ENCODE measurements around the gene GRIPAP1. TPM values are rescaled to one million over a fixed set of nuclear protein-coding genes. Genes with fewer than 3 reads are reported as not detected.
A peak's percentile ranks its signal among the peaks of the same experiment; 100 is the strongest.

GRIPAP1 gene
- total and polyA plus RNA-seq, 2 experiments from 2014 or later: 44.8 to 67.3 TPM

- DNase-seq (ENCODE audit: low read depth in 1 of 2, low spot score in 1 of 2): no peak
- Histone ChIP-seq H3K4me3 (no peak overlapping the region), H3K9me3 (ENCODE audit: low read depth) (no peaks in the 10 kb centered on the region), H3K27ac (no peak overlapping the region), H3K36me3 (peaks cover 15% of the 10 kb centered on the region), H3K4me1 (ENCODE audit: low read depth) (no peaks in the 10 kb centered on the region), H3K27me3 (no peaks in the 10 kb centered on the region)
- TF ChIP-seq, protein P1, sequence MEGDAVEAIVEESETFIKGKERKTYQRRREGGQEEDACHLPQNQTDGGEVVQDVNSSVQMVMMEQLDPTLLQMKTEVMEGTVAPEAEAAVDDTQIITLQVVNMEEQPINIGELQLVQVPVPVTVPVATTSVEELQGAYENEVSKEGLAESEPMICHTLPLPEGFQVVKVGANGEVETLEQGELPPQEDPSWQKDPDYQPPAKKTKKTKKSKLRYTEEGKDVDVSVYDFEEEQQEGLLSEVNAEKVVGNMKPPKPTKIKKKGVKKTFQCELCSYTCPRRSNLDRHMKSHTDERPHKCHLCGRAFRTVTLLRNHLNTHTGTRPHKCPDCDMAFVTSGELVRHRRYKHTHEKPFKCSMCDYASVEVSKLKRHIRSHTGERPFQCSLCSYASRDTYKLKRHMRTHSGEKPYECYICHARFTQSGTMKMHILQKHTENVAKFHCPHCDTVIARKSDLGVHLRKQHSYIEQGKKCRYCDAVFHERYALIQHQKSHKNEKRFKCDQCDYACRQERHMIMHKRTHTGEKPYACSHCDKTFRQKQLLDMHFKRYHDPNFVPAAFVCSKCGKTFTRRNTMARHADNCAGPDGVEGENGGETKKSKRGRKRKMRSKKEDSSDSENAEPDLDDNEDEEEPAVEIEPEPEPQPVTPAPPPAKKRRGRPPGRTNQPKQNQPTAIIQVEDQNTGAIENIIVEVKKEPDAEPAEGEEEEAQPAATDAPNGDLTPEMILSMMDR (IDR thresholded peaks at IDR 0.05; ENCODE audit: low read depth, low read length): no peak
Measured at GRCh38 chrX:49029876-49030275, 27.8 kb upstream of the GRIPAP1 start.

DNA sequence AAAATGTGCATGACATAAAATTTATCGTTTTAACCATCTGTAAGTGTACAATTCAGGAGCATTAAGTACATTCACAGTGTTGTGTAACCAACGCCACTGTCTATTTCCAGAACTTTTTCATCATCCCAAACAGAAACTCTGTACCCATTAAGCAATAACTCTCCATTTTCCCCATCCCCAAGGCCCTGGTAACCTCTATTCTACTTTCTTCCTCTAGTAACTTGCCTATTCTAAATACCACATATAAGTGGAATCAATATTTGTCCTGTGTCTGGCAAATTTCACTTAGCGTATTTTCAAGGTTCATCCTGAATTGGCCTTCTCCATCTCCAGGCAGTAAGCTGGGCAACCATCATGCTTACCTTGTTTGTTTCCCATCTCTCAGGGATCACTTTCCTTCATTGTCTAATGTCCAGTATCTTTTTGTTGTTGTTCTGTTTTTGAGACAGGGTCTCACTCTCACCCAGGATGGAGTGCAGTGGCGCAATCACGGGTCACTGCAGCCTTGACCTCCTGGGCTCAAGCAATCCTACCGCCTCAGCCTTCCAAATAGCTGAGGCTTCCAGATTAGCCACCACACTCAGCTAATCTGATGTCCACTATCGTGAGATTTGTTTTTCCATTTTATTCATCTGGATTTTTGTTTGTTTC, 17.7 kb upstream of the GRIPAP1 start:
- H3K36me3 ChIP-seq: no peaks in the 10 kb centered on the region
- H3K9me3 ChIP-seq (ENCODE audit: low read depth): no peaks in the 10 kb centered on the region
- TF ChIP-seq, protein P1 (IDR thresholded peaks at IDR 0.05; ENCODE audit: low read depth, low read length): no peak
- H3K4me3 ChIP-seq: no peak overlapping the region
- no peak for DNase-seq (ENCODE audit: low read depth in 1 of 2, low spot score in 1 of 2)
- no peaks in the 10 kb centered on the region for H3K27me3 ChIP-seq
- H3K4me1 ChIP-seq (ENCODE audit: low read depth): no peaks in the 10 kb centered on the region
- no peak overlapping the region for H3K27ac ChIP-seq

GRCh38 chrX:49019050-49019449, 17.0 kb upstream of the GRIPAP1 start:
- H3K36me3 ChIP-seq: no peaks in the 10 kb centered on the region
- no peaks in the 10 kb centered on the region for H3K9me3 ChIP-seq (ENCODE audit: low read depth)
- TF ChIP-seq, protein P1 (IDR thresholded peaks at IDR 0.05; ENCODE audit: low read depth, low read length): no peak
- no peaks in the 10 kb centered on the region for H3K27me3 ChIP-seq
- no peak for DNase-seq (ENCODE audit: low read depth in 1 of 2, low spot score in 1 of 2)
- H3K27ac ChIP-seq: no peak overlapping the region
- H3K4me1 ChIP-seq (ENCODE audit: low read depth): no peaks in the 10 kb centered on the region
- H3K4me3 ChIP-seq: no peak overlapping the region

GRCh38 chrX:49003696-49004095, 1.6 kb upstream of the GRIPAP1 start:
- H3K36me3 ChIP-seq: no peaks in the 10 kb centered on the region
- no peak overlapping the region for H3K27ac ChIP-seq
- H3K9me3 ChIP-seq (ENCODE audit: low read depth): no peaks in the 10 kb centered on the region
- no peak overlapping the region for H3K4me3 ChIP-seq
- DNase-seq (ENCODE audit: low read depth in 1 of 2, low spot score in 1 of 2): no peak
- H3K27me3 ChIP-seq: no peaks in the 10 kb centered on the region
- TF ChIP-seq, protein P1 (IDR thresholded peaks at IDR 0.05; ENCODE audit: low read depth, low read length): no peak
- H3K4me1 ChIP-seq (ENCODE audit: low read depth): no peaks in the 10 kb centered on the region

- Histone ChIP-seq H3K4me3 (peak overlapping the region; percentile 72), H3K36me3 (no peaks in the 10 kb centered on the region), H3K4me1 (ENCODE audit: low read depth) (no peaks in the 10 kb centered on the region), H3K9me3 (ENCODE audit: low read depth) (no peaks in the 10 kb centered on the region), H3K27ac (peak overlapping the region; percentile 97), H3K27me3 (no peaks in the 10 kb centered on the region)
- TF ChIP-seq, protein P1 (IDR thresholded peaks at IDR 0.05; ENCODE audit: low read depth, low read length): no peak
- peak; percentile 31 to 44 for DNase-seq (ENCODE audit: low read depth in 1 of 2, low spot score in 1 of 2)
Measured at GRCh38 chrX:49001521-49002090, 458 bp downstream of the GRIPAP1 start.

All from cardiac muscle cell (in vitro differentiated cells and primary cell).